ENCODE data around the gene IGF2BP2.

The IGF2BP2 gene

DNA sequence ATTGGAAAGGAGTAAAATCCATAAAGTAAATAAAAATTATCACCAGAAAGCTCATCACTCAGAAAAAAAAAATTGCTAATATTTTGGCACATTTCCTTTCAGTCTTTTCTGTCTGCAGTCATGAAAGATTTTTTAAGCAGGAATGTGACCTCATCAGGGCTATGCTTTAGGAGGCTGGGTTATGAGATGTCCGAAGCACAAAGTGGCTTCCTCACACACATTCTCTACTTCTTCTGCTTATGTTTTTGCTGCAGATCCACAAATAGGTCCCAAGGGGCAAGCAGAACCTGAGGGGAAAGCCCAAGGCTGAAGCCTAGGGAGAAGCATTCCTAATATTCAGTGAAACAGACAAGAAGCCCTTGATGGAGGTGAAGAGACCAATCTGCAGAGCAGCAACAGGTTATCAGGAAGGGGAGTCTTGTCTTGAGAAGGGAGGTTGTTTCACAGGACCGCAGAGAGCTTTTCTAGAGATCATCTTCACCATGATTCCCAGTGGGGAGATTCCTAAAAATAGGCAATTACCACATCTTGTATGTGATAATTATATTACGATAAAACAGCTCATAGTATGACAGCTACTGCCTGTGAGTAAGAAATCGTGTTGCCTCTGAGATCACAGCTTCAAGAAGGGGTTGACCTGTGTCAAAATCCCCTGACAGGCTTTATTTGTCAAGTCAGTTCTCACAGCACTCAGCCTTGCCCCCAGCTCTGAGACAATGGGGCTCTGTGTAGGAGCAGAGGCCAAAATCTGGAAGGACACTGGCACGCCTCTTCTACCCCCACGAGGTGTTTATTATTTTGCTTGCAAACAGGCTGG lies 60.5 kb downstream of the IGF2BP2 start:
- no peak for DNase-seq

DNA sequence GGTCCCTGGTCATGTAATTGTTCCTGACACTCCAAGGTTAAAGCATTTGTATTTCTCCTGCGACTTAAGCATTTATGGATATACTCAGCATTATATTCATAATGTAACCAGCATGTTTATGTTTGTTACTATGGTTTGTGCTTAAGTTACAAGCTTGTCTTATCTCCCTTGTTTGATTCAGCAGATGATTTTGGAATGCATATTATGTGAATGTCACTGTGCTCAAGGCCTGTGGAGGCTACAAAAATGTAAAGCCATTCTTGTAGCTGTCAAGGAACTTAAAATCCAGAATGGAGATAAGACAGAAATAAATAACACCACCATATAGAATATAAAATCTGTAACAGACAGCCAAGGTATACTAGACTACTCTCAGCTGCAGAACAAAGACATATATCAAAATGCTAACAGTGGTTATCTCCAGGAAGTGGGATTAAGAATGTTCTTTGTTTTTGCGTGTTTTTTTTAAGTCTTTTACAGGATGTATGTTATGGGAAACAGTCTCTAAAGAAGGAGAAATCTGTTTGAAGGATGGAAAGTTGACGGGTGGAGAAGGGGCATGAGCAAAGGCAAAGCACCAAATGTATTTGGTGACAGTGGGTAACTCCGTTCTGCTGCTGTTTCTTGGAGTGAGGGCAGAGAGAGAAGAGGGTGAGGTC lies 61.4 kb downstream of the IGF2BP2 start:
- no peak for DNase-seq

DNA sequence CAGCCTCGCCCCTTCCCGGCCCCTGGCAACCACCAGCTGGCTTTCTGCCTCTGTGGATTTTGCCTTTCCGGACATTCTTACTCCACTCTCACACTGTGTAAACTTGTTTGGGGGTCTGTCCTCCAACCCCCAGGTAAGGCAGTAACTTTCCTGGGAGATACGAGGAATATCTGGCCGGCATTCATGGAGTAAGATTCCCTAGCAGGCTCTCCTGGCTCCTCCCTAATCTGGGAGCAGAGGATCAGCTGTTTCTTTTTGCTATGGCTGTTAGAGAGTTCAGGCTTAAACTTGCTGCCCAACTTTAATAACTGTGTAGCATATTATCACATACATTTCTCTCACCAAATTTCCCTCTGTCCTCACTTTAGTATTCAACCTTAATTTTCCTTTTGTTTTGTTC lies 64.3 kb downstream of the IGF2BP2 start:
- DNase-seq, result no peak

DNA sequence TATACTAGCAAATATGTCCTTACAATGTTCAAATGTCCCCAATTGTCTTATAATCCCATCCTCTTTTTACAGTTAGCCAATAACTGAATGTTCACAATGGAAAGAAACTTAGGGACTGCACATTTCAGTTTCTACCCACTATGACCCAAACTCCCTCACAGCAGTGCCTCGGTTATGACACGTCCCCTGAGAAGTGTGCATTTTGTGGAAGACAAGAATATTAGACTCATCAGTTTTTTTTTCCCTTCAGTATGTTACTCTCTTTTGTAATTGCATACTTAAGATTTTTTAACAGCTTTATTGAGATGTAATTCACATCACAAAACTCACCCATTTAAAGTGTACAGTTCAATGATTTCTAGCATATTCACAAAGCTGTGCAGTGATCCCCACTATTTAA lies 64.8 kb downstream of the IGF2BP2 start:
- DNase-seq, result no peak

DNA sequence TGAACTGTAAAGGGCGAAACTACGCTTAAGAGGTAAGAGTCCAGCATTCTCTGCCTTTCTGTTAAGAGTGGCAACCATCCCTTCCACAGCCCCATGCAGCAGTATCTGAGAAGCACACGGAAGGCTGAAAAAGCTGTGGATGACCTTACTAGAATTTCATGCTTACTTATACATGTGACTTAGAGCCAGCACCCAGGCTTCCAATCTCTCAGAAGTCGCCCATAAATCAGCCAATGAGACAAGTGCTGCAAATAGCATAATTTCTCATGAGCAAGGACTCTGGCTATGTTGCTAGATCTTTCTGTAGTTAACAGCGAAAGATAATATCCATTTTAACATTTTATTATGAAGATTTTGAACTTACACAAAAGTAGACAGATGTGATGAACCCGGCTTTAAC lies 65.3 kb downstream of the IGF2BP2 start:
- no peak for DNase-seq

DNA sequence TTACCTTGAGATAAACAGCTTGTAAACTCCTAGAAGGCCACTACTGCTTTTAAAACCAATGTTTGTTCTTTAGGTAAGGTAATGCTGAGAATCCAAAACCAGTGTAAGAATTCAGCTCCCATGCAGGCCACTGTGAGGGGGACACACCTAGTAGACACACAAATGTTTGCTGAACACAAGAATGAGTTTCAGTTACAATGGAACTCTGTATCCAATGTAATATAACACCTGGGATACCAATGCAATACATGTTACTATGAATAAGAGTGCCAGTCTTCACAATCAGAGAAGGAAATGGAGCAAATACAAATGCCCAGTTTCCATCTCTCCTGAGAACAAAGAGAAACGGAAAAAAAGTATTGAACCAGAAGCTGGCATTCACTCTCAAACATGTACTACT lies 65.9 kb downstream of the IGF2BP2 start:
- DNase-seq, result no peak

DNA sequence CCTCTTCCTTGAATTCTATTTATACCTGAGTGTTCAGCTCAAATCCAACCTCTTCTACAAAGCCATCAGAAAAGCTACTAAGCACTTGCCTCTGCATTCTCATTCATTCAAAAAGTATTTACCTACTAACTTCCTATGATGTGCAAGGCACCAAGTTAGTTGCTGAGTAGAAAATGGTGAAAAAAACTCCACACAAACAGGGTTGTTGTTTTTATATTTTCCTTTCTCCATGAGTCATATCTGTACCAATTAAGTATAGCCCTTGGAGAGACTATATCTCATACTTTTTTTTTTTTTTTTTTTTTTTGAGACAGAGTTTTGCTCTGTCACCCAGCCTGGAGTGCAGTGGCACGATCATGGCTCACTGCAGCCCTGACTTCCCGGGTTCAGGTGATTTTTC lies 67.7 kb downstream of the IGF2BP2 start:
- DNase-seq, result no peak

DNA sequence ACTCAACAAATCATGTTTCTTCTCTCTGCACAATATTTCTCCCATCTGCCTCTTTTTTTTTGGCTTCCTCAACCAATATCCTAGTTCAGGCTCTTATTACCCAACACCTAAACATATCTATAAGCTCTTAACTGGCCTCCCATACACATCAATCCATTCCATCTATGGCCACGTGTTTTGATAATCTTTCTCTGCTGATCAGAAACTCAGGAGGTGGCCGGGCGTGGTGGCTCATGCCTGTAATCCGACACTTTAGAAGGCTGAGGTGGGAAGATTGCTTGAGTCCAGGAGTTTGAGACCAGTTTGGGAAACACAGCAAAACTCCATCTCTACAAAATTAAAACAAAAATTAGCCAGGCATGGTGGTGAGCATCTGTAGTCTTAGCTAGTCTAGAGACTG lies 68.4 kb downstream of the IGF2BP2 start:
- DNase-seq, result no peak

DNA sequence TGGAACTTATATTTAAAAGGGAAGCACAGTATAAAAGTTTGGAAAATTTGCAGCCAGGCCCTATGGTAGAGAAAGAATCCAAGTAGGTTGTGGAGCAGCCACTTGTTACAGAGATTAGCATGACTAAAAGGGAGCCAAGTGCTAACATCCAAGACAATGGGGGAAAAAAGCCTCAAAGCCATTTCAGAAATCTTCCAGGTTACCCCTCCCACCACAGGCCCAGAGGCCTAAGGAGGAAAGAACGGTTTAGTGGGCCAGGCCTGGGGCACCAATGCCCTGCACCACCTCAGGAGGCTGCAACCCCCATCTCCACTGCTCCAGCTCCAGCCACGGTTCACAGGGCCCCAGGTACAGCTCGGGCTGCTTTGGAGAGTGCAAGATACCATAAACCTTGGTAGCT lies 69.9 kb downstream of the IGF2BP2 start:
- DNase-seq, result no peak

DNA sequence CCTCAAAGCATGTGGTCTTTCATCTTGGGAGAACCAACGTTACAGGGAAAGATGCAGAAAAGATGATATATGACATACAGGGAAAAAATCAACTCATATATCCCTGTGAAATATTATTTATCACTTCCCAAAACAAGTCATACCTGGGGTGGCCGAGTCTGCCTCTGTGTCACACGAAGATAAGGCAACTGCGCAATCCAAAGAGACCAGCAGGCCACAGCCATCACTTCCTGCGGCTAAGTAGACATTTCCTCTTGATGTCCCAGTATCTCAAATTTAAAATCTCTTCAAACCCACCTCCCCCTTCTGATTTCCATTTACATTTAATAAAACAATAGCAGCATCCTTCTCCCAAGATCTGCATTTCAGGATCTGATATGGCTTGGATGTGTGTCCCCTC lies 71.5 kb downstream of the IGF2BP2 start:
- DNase-seq, result no peak

DNA sequence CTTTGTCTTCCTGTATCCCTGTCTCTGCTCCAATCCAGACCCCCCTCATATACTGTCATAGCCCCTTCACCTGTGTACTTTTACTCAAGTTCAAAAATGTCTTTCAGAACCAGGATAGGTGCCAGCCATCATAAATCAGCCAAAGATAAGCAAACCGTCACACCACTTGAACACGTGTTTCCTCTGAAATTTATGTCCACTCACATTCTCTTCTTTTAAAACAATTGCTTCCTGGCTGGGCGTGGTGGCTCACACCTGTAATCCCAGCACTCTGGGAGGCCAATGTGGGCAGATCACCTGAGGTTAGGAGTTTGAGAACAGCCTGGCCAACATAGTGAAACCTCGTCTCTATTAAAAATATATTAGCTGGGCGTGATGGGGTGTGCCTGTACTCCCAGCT lies 74.1 kb downstream of the IGF2BP2 start:
- no peak for DNase-seq

DNA sequence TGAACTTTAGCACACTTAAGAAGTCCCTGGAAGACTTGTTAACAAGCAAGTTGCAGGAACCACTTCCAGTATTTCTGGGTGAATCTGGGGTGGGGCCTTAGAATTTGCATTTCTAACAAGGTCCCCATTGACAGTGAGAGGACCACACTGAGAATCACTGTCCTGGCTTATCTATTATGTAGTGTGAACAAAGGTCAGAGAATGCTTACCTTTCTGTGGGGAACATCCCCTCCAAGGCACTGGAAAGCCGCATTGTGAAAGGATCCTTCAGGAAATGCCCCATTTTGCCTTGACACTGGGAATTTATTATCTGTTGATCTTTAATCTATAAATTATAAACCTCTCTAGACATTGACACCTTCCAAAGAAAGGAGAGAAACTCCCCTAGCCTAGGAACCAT lies 74.8 kb downstream of the IGF2BP2 start:
- no peak for DNase-seq

DNA sequence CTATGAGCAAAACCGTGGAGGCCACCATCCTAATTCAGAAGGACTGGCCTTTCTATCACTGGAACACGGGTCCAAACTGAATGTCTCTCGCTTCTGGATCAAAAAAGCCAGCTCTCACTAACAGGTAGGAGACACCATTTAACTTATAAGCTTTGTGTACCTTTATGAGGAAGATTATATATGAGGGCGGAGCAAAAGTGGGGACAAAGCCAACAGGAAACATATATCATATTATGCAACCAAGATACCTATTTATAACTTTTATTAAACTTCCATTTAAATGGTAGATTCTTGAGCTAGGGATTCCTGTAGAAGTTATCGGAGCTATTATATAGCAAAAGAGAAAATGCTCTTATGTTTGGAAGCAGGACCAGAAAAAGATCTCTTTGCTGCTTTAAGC lies 78.4 kb downstream of the IGF2BP2 start:
- no peak for DNase-seq

DNA sequence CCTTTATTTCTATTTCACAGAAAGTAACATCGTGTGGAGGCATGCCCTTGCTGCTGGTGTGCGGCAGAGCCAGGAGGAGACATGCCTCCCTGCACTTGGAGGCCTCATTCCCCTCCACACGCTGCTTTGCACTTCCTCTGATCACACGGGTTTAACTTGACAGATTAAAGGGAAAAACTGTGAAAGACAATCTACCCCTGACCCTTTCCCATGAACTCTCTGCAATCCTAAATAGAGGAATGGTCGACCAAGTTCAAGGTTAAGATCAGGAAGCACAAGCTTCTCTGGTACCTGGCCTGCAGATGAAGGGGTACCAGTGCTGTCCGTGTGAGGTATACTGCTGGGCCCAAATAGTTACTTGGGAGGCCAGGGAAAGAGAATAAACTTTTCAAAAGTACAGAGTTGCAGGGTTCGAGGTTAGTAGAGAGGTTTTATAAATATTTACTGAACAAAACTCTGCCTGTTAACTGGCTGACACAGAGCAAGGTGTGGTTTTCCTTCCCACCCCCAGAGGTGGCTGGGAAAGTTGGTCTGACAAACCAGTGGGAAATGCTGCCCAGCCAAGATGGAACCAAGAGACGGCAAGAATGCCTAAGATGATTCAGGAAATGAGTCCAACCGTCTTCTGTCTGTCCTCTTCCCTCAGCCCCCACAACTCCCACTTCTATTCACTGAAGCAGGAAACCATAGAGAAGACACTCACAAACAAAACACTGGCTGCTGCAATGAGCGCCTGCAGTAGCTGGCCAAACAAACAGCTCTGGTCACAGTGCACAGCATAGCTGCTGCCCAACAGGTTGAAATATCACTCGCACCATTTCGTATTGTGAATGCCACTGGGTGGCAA lies 79.6 kb downstream of the IGF2BP2 start:
- no peak for DNase-seq

DNA sequence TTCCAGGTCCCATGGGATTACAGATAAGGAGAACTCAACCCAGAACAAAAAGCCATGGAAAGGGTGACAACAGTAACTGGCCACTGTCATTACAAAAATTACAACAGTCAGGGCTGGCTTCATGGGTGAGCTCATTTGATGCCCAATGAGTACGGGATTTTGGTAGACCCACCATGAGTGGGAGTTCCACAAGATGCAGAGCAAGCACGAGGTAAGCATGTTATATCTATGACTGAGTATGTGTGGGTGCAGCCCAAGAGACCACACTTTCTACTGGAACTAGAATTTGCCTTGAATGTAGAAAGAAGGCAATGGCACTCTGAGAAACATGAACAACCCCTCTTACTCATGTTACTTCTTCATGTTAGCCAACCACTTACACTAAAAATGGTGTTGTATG lies 83.3 kb downstream of the IGF2BP2 start:
- DNase-seq, result no peak

DNA sequence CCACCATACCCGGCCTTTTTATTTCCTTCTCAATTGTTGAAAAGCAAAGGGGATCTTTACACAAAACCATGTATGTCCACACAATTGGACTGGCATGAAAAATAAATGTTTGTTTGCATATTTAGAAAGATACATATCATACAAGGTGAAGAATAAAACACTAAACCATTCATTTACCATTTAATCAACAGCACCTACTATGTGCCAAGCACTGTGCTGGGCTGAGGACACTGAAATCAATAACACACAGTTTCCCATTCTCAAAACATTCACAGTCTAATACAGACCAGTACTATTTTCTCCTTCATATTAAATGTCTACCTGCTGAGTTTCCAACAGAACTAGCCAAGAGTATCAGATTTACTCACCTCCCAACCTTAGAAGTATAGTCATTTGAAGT lies 84.7 kb downstream of the IGF2BP2 start:
- no peak for DNase-seq

DNA sequence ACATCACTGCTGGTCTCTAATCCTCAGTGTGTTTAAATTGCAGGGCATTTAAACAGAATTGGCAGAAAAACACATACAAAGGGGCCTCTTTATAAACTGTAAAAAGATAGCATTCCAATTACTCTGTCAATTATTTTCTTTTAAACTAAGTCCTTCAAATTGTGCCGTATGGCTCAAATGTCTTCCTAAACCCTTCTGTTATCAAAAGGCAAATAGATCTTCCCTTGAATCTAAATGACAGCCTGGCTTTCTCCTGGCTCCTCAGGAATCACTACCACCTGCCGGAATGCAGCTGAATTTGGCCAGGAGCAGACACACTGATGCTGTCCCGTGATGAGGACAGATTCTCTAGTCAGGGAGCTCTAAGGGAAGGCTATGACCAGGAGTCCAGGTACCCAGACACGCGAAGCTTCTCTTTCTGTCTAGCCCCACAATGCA lies 85.6 kb downstream of the IGF2BP2 start:
- no peak for DNase-seq

DNA sequence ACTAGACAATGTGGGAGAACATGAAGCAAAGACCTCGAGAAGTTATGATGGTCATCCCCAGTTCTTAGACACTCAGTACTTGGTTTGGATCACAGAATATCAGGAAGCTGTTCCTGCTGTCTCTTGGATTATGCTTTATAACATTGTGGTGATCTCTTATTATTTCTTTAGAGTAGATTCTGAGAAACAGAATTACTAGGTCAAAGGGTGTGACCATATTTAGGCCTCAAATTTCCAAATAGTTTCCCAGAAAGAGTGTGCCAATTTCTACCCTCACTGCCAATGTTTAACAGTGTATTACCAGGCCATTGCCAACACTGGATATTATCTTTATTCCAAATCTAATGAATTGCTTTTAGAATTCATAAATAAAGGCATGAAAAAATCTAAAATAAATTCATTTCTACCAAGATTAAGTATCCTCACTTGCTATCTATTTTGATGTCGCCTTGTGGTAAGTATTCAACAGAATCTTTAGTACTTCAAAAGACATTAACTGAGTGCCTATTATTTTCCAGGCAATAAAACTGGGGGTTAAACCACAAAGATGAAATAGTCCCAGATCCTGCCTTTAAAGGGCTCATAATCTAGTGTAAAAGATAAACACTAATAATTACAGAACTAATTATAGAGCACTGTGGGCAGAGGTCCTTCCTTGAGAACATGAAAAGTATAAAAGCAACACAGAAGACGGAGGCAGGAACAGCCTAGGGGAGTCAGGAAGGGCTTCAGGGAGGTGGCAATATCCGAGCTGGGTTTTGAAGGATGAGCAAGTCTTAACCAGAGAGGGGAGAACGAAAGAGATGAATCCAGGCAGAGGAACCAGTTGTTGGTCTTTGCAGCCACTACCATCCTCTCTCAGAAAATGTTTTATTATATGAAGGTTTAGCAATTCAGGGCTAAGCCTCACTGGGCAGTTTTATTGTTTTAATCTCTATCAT lies 86.8 kb downstream of the IGF2BP2 start:
- DNase-seq, result no peak

DNA sequence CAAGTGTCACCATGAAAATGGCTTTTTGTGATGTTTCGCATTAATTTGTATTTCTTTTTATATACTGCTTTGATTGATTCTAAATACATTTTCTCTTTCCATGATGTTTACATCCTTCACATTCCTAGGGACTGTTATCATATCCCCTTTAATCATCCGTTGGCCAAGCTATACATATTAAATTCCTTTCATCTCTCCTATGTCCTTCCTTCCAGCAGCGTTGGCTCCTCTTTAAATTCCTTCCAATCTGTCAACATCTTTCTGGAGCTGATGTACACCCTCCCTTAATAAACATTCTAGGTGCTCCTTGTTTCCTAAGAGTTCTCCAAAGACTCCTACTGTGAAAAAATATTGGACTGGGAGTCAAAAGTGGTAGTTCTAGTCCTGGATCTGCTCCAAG lies 87.8 kb downstream of the IGF2BP2 start:
- DNase-seq, result no peak

DNA sequence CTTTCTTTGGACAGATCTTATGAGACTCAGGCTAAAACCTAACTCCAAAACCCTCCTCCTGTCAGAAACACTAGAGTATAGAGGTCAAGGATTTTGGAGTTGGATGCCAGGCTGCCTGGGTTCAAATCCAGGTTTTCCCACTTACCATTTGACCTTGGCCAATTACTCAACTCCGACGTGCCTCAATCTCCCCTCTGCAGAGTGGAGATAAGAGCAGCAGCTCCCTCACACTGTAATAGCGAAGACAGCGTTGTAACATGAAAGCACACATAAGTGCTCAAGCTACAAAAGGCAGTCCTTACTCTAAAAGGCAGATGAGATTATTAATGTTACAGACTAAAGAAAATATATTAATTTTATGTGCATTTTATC lies 90.1 kb downstream of the IGF2BP2 start:
- DNase-seq, result no peak

DNA sequence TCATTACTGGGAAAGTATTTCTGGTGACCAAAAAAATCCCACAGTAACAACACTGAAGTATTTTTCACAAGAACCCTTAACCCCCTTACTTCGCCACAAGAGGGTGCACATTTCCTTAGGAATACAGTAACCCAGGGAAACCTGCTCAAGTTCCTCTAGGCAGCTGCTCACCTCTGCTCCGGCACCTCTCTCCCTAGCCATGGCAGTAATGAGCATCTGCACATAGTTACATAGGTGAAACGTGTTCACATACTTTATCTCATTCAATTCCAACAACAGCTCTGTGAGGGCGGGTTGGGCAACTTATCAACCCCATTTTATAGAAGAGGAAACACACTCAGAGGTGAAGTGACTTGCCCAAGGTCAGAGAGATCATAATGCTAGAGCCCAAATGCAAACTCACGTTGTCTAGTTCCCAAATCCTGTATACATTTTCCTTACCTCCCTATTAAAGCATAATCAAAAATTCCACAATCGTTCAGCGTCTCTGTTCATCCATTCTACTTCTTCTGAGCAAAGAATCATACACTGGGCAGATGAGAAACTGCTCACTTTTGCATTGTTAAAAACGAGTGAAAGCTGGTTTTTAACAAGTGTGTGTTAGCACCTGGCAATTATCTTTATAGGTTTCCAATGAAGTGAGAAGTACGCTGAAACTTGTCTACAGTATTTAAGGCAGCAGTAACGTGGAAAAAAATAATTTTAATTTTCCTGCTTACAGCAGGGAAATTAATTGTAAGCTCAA lies 90.7 kb downstream of the IGF2BP2 start:
- peak; percentile 71 for DNase-seq

DNA sequence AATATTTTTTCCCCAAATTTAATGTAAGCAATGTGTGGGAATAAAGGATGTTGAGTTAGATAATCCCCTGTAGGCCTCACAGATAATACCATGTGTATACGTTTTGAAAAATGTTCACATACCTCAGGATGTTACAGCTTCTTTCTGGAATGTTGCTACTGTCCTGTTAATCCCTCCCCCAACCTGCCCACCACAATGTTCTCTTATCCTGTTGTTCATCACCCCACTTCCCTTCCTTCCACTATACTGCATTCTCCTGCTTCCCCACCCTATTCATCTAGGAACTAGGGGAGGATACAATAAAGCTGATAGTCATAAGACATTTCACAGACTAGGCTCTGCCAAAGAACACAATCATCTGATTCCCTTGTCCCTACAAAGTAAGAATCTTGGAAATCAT lies 92.1 kb downstream of the IGF2BP2 start:
- no peak for DNase-seq

Measured in RPMI8226 (cell line).